SK-N-SH (cell line): ENCODE results near the gene SHISA8.
A peak's percentile ranks its signal among the peaks of the same experiment; 100 is the strongest.

Experiments used
- FOXM1 ChIP-seq: IDR thresholded peaks from 2 replicates; pipeline ENCODE4 v1.4.0; 2012; ENCODE audit warnings: low read depth, mild to moderate bottlenecking
- JUND ChIP-seq: IDR thresholded peaks from 2 replicates; pipeline ENCODE4 v1.4.0; 2012
- MEF2A ChIP-seq: IDR thresholded peaks from 2 replicates; pipeline ENCODE4 v1.4.0; 2012; ENCODE audit warnings: low read depth, borderline replicate concordance
- NFIC ChIP-seq: IDR thresholded peaks from 2 replicates; pipeline ENCODE4 v1.4.0; 2012; ENCODE audit warnings: borderline replicate concordance
- POLR2AphosphoS5 ChIP-seq: IDR thresholded peaks from 2 replicates; pipeline ENCODE4 v1.6.1; 2012; ENCODE audit warnings: low read depth, low read length
- RCOR1 ChIP-seq: fragments of 150-350 bp; IDR thresholded peaks from 2 replicates; pipeline ENCODE4 v1.6.1; 2017; ENCODE audit warnings: antibody characterized with exemption, low read length
- SMC3 ChIP-seq: IDR thresholded peaks from 2 replicates; pipeline ENCODE4 v1.6.1; 2012; ENCODE audit warnings: low read depth, low read length, improper control_type of control experiment
- TAF1 ChIP-seq: IDR thresholded peaks from 2 replicates; pipeline ENCODE4 v1.6.1; 2012; ENCODE audit warnings: low read depth, mild to moderate bottlenecking, low read length, moderate library complexity, borderline replicate concordance
- TF ChIP-seq, protein P1 (sequence below): fragments of 200-600 bp; sonication (generic); IDR thresholded peaks from 2 replicates; pipeline ENCODE4 v1.6.1; 2017; ENCODE audit warnings: antibody characterized with exemption, mild to moderate bottlenecking, moderate library complexity

DNA sequence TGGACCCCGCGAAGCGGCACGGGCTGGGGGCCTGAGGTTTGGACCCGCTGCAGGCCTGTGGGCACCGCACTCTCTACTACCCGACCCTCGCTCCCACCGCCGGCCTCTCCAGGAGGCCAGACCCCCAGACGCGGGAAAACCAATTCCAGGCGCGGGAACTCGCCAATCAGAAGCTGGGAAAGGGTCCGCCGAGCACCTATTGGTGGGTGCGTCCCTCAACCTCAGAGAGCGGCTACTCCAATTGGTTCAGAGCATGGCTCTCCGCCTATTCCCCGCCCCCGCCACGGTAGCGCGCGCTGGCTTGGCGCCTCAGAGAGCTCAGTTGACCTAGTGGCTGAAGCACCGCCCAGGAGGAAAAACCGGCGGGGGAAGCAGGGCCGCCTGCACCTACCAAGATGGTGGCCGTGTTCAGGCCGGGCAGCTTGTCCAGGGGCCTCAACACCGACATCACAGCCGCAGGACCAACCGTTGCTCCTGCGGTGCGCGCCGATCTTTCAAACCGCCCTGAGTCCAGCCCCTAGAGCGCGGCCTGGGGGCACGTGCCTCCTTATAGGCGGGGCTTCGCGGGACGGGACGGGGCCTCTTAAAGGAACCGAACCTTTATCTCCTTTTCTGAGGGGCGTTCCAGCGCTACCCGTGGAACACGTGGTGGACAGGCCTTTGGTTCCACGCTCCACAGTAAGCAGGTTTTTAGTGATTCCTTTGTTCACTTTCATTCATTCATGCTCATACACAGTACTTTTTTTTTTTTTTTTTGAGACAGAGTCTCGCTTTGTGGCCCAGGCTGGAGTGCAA is 32.0 kb upstream of the SHISA8 start, which contains the start of gene CENPM:
- TF ChIP-seq FOXM1 (no peak), SMC3 (no peak), JUND (no peak), MEF2A (no peak), RCOR1 (no peak), NFIC (no peak), TAF1 (no peak; the same call in 1 of the 2 replicates), POLR2AphosphoS5 (0 out of 2 replicates have a peak, but pooled peaks have one; percentile 28)
- TF ChIP-seq, protein P1, sequence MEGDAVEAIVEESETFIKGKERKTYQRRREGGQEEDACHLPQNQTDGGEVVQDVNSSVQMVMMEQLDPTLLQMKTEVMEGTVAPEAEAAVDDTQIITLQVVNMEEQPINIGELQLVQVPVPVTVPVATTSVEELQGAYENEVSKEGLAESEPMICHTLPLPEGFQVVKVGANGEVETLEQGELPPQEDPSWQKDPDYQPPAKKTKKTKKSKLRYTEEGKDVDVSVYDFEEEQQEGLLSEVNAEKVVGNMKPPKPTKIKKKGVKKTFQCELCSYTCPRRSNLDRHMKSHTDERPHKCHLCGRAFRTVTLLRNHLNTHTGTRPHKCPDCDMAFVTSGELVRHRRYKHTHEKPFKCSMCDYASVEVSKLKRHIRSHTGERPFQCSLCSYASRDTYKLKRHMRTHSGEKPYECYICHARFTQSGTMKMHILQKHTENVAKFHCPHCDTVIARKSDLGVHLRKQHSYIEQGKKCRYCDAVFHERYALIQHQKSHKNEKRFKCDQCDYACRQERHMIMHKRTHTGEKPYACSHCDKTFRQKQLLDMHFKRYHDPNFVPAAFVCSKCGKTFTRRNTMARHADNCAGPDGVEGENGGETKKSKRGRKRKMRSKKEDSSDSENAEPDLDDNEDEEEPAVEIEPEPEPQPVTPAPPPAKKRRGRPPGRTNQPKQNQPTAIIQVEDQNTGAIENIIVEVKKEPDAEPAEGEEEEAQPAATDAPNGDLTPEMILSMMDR = no peak
